Measurements from ENCODE around the gene CCDC110. TPM values are rescaled to one million over a fixed set of nuclear protein-coding genes. Genes with fewer than 3 reads are reported as not detected.

CCDC110 gene
- polyA plus RNA-seq, 1 donor (not counting 4 experiments of a cell fraction or from before 2014, with no cell fraction given) = not detected

GRCh38 chr4:185412412-185412811 is 59.1 kb downstream of the CCDC110 start:
- H3K36me3 ChIP-seq (ENCODE audit: control insufficient read depth in 2 of 2, extremely low read depth in 1 of 2, insufficient read depth in 2 of 2, low read length in 2 of 2) = peaks cover 3 to 5% of the 10 kb centered on the region in 2 experiments
- H3K4me2 ChIP-seq (ENCODE audit: control insufficient read depth, extremely low read depth, insufficient read depth, low read depth, low read length) = no peak overlapping the region
- H3K27me3 ChIP-seq (ENCODE audit: control insufficient read depth, extremely low read depth, insufficient read depth, low read length) = no peaks in the 10 kb centered on the region
- no peaks in the 10 kb centered on the region for H3K4me1 ChIP-seq (ENCODE audit: control insufficient read depth, extremely low read depth, insufficient read depth, low read length)
- H3K4me3 ChIP-seq (ENCODE audit: control insufficient read depth in 2 of 3, extremely low read depth in 1 of 3, insufficient read depth in 2 of 3, low read depth in 1 of 3, low read length in 3 of 3) = no peak overlapping the region
- no peak overlapping the region for H3K27ac ChIP-seq (ENCODE audit: control insufficient read depth, insufficient read depth, low read length)
- DNase-seq (ENCODE audit: low read depth, low spot score) = no peak
- H4K20me1 ChIP-seq (ENCODE audit: control insufficient read depth, extremely low read depth, insufficient read depth, low read length) = no peaks in the 10 kb centered on the region
- no peak overlapping the region for H3K9ac ChIP-seq (ENCODE audit: control insufficient read depth, extremely low read depth, insufficient read depth, low read length)
- H3K9me1 ChIP-seq (ENCODE audit: control insufficient read depth, extremely low read depth, insufficient read depth, low read length) = no peaks in the 10 kb centered on the region
- H2AFZ ChIP-seq (ENCODE audit: control insufficient read depth, low read length) = no peak overlapping the region
- H3K9me3 ChIP-seq (ENCODE audit: control insufficient read depth, low read depth, low read length) = no peaks in the 10 kb centered on the region
- dilution Hi-C loops (cut with MboI; ENCODE audit: extremely low pct_ligation_motif_present, low sequenced_read_pairs) = no loop called here
- no peaks in the 10 kb centered on the region for H3K79me2 ChIP-seq (ENCODE audit: control insufficient read depth, insufficient read depth, low read length)
- TF ChIP-seq EZH2 (IDR thresholded peaks at IDR 0.05; ENCODE audit: low read length) (no peak), CTCF (optimal IDR thresholded peaks at IDR 0.05 in 1 of 3, IDR thresholded peaks at IDR 0.05 in 1 of 3, conservative IDR thresholded peaks at IDR 0.05 in 1 of 3; ENCODE audit: extremely low read depth in 1 of 3, insufficient read depth in 2 of 3, low read length in 3 of 3) (no peak)
- FAIRE-seq = no peak

GRCh38 chr4:185411849-185412248 is 59.7 kb downstream of the CCDC110 start:
- DNase-seq (ENCODE audit: low read depth, low spot score) (no peak), FAIRE-seq (no peak)
- H3K27ac ChIP-seq (ENCODE audit: control insufficient read depth, insufficient read depth, low read length) = no peak overlapping the region
- no peaks in the 10 kb centered on the region for H3K79me2 ChIP-seq (ENCODE audit: control insufficient read depth, insufficient read depth, low read length)
- H3K4me3 ChIP-seq (ENCODE audit: control insufficient read depth in 2 of 3, extremely low read depth in 1 of 3, insufficient read depth in 2 of 3, low read depth in 1 of 3, low read length in 3 of 3) = no peak overlapping the region
- H3K36me3 ChIP-seq (ENCODE audit: control insufficient read depth in 2 of 2, extremely low read depth in 1 of 2, insufficient read depth in 2 of 2, low read length in 2 of 2) = peaks cover 0 to 3% of the 10 kb centered on the region in 2 experiments
- TF ChIP-seq EZH2 (IDR thresholded peaks at IDR 0.05; ENCODE audit: low read length) = no peak
- TF ChIP-seq CTCF (optimal IDR thresholded peaks at IDR 0.05 in 1 of 3, IDR thresholded peaks at IDR 0.05 in 1 of 3, conservative IDR thresholded peaks at IDR 0.05 in 1 of 3; ENCODE audit: extremely low read depth in 1 of 3, insufficient read depth in 2 of 3, low read length in 3 of 3) = no peak
- H4K20me1 ChIP-seq (ENCODE audit: control insufficient read depth, extremely low read depth, insufficient read depth, low read length) = no peaks in the 10 kb centered on the region
- no peak overlapping the region for H3K9ac ChIP-seq (ENCODE audit: control insufficient read depth, extremely low read depth, insufficient read depth, low read length)
- no peaks in the 10 kb centered on the region for H3K9me3 ChIP-seq (ENCODE audit: control insufficient read depth, low read depth, low read length)
- H3K4me1 ChIP-seq (ENCODE audit: control insufficient read depth, extremely low read depth, insufficient read depth, low read length) = no peaks in the 10 kb centered on the region
- dilution Hi-C loops (cut with MboI; ENCODE audit: extremely low pct_ligation_motif_present, low sequenced_read_pairs) = no loop called here
- no peak overlapping the region for H3K4me2 ChIP-seq (ENCODE audit: control insufficient read depth, extremely low read depth, insufficient read depth, low read depth, low read length)
- H2AFZ ChIP-seq (ENCODE audit: control insufficient read depth, low read length) = no peak overlapping the region
- H3K27me3 ChIP-seq (ENCODE audit: control insufficient read depth, extremely low read depth, insufficient read depth, low read length) = no peaks in the 10 kb centered on the region
- H3K9me1 ChIP-seq (ENCODE audit: control insufficient read depth, extremely low read depth, insufficient read depth, low read length) = no peaks in the 10 kb centered on the region
